ENCODE results near the gene WNT5B. TPM values are rescaled to one million over a fixed set of nuclear protein-coding genes. Genes with fewer than 3 reads are reported as not detected.

The WNT5B gene
- total and polyA plus RNA-seq, 2 of the 8 experiments (the other 6 are each of a cell fraction or from before 2014, with no cell fraction given), result 0.91 to 1.2 TPM

DNA sequence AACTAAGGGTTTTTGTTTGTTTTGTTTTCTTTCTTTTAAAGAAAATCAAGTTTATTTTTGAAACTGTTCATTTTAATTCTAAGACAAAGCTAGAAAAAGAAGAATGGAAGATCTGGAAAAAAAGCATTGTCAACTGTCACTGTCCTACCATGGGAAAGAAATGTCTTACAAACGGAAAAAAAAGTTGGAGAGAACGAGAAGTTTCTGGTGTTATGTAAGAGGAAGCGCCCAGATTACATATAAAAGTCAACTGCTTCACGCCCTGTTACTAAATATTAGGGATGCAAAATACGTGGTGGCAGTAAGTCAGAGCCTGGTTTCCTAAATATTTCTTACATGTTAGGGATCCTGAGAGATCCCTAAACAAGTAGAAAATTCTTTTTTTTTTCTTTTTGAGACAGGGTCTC, 20.3 kb upstream of the WNT5B start:
- Histone ChIP-seq H3K14ac (ENCODE audit: insufficient read length) (no peak overlapping the region), H3K4me3 (ENCODE audit: extremely low read depth in 1 of 4, insufficient read depth in 2 of 4, low read depth in 3 of 4, low read length in 4 of 4) (no peak overlapping the region), H3K36me3 (ENCODE audit: control insufficient read depth in 2 of 4, insufficient read depth in 4 of 4, low read length in 3 of 4) (no peaks in the 10 kb centered on the region), H2BK5ac (ENCODE audit: low read depth, low read length) (no peak overlapping the region), H3K27ac (ENCODE audit: low read depth, low read length) (no peak overlapping the region), H4K20me1 (replicated peaks in 1 of 2; ENCODE audit: control insufficient read depth in 1 of 2, insufficient read depth in 2 of 2, low read length in 2 of 2) (peaks cover 0 to 6% of the 10 kb centered on the region in 2 experiments), H3K18ac (ENCODE audit: extremely low read depth, low read length) (no peak overlapping the region), H2AK5ac (ENCODE audit: low read depth, low read length) (no peak overlapping the region), H3K4ac (replicated peaks; ENCODE audit: insufficient read length, low read depth, low read length) (no peak overlapping the region), H3K4me2 (ENCODE audit: insufficient read depth in 1 of 2, low read depth in 2 of 2, low read length in 2 of 2) (no peak overlapping the region), H4K8ac (ENCODE audit: extremely low read depth, insufficient read depth, low read length) (no peak overlapping the region), H2BK120ac (replicated peaks; ENCODE audit: low read depth, low read length) (no peak overlapping the region), H3K56ac (replicated peaks; ENCODE audit: insufficient read length, low read depth, low read length) (no peak overlapping the region), H3K27me3 (replicated peaks in 1 of 4; ENCODE audit: control insufficient read depth in 3 of 4, extremely low read depth in 1 of 4, insufficient read depth in 3 of 4, low read length in 3 of 4) (peaks cover 0 to 17% (median 14%) of the 10 kb centered on the region in 4 experiments; a peak in 5 of 7 replicates), H2BK15ac (ENCODE audit: low read length) (no peak overlapping the region), H3K9ac (replicated peaks in 1 of 4; ENCODE audit: extremely low read depth in 1 of 4, low read depth in 3 of 4, low read length in 3 of 4) (no peak overlapping the region), H2BK20ac (ENCODE audit: low read length) (no peak overlapping the region), H4K5ac (ENCODE audit: insufficient read length, low read depth, low read length) (no peak overlapping the region), H4K91ac (replicated peaks; ENCODE audit: insufficient read length, low read length) (no peak overlapping the region), H3K23me2 (ENCODE audit: low read depth, low read length) (peaks cover 9% of the 10 kb centered on the region), H3K9me3 (ENCODE audit: insufficient read depth in 2 of 2, low read depth in 1 of 2, low read length in 1 of 2) (no peaks in the 10 kb centered on the region), H2AFZ (ENCODE audit: low read length) (no peak overlapping the region), H3K4me1 (replicated peaks in 1 of 4; ENCODE audit: control insufficient read depth in 3 of 4, insufficient read depth in 4 of 4, low read length in 3 of 4) (peaks cover 0 to 7% (median 2%) of the 10 kb centered on the region in 4 experiments; a peak in 5 of 7 replicates), H3K79me1 (ENCODE audit: low read depth, low read length) (no peaks in the 10 kb centered on the region), H3K79me2 (ENCODE audit: control insufficient read depth in 1 of 2, insufficient read depth in 2 of 2, low read length in 2 of 2) (no peaks in the 10 kb centered on the region), H2BK12ac (ENCODE audit: low read depth, low read length) (no peak overlapping the region), H3K23ac (ENCODE audit: insufficient read length) (no peak overlapping the region)
- TF ChIP-seq KDM4A (IDR thresholded peaks at IDR 0.05; ENCODE audit: low read depth, low read length, severe bottlenecking), result no peak
- TF ChIP-seq USF2 (IDR thresholded peaks at IDR 0.05; ENCODE audit: low read length), result no peak
- TF ChIP-seq JUND (IDR thresholded peaks at IDR 0.05; ENCODE audit: low read length), result no peak
- TF ChIP-seq NANOG (IDR thresholded peaks at IDR 0.05; ENCODE audit: insufficient read depth, low read depth, low read length, poor library complexity, severe bottlenecking), result no peak
- no peak for TF ChIP-seq CHD2 (IDR thresholded peaks at IDR 0.05; ENCODE audit: low read length)
- TF ChIP-seq KDM5A (IDR thresholded peaks at IDR 0.05; ENCODE audit: low read length), result no peak
- ChIA-PET CTCF (ENCODE audit: partially characterized antibody) (interaction anchor here (0.5 kb wide), 1 partner anchor 505 kb away, joined by 3 read pairs; no protein-coding TSS in a partner anchor), POLR2A (ENCODE audit: partially characterized antibody) (no interaction called here)
- no peak for DNase-seq (ENCODE audit: low read depth in 1 of 2, low spot score in 2 of 2)
- FAIRE-seq, result no peak
- whole genome bisulfite sequencing, 2 experiments (ENCODE audit: extremely low coverage in 1 of 2, insufficient coverage in 1 of 2, insufficient read length in 1 of 2, insufficient replicate concordance in 2 of 2, low coverage in 1 of 2, low lambda C conversion rate in 2 of 2, missing lambda C conversion rate in 1 of 2), result 65% methylated on average over 5 of the region's 5 CpGs; no CpG with 5 or more reads in 1 of the 2 experiments

Measured in H1 (cell line).